CD1c-positive myeloid dendritic cell (primary cell): ENCODE data around the gene C17orf50.
"Not testable (repeated sequence)": the region's sequence is repeated elsewhere in the genome, so short reads cannot be mapped to it uniquely, and the experiment has no call there.

Experiments
- DNase-seq: peaks from one replicate; pipeline ENCODE4 v3.0.0-alpha.2; 2016; ENCODE audit errors: extremely low spot score

The C17orf50 gene

DNA sequence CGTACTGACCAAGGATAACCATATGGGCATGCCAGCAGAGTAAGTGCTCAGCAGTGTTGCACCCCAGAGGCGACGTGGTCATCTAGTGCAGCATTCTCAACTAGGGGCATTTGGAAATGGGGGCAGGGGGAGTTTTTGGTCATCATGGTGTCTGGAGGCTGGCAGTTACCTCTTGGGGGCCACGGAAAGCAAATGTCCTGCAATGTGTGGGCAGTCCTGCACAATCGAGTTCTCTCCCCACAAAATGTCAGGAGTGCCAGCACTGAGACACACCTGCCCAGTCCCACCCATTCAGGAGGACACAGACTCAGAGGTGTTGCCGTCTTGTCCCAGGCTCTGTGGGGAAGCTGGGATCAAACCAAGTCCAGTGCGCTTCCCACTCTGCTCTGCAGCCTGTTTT, 26.3 kb upstream of the C17orf50 start:
- DNase-seq, result no peak

DNA sequence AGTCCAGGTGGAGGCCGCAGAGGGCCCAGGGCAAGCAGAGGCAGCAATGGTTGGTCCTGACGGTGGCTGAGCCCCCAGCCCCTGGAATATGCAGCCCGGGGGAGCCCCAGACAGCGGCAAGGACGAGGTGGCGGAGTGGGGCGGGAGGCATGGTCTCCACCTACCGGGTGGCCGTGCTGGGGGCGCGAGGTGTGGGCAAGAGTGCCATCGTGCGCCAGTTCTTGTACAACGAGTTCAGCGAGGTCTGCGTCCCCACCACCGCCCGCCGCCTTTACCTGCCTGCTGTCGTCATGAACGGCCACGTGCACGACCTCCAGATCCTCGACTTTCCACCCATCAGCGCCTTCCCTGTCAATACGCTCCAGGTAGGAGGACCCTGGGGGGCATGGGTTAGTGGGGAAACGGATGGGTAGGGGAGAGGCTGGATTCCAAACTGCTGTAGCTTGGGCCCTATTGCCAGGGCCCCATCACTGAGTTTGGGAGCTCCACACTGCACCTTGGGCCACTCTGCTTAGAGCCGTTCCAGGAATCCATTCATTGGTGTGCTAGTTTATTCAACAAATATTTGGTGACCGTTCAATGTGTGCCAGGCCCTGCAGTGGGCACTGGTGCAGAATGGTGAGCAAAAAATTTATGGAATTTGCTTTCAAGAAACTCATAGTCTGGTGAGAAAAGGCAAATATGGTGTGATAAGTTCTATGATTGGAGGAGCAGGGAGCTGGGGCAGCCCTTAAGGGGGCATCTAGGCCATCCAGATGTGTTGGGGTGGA, 25.5 kb upstream of the C17orf50 start:
- DNase-seq, result no peak

DNA sequence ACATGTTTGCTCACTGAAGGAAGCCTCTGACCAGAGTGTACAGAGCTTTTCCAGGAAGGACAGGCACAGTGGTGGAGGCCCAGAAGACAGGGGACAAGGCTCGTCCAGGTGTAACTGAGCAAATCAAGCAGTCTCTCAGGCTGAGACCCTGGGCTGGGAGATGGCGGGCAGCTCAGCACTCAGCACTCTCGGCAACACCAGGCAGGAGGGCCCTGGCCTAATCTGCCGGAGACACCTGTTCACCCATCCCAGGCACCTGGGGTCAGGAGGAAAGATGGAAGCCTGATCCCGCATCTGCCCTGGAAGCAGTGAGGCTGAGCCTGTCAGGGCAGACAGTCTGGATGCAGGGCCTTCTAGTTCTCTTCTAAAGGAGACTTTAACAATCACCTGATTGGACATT, 24.5 kb upstream of the C17orf50 start:
- no peak for DNase-seq

DNA sequence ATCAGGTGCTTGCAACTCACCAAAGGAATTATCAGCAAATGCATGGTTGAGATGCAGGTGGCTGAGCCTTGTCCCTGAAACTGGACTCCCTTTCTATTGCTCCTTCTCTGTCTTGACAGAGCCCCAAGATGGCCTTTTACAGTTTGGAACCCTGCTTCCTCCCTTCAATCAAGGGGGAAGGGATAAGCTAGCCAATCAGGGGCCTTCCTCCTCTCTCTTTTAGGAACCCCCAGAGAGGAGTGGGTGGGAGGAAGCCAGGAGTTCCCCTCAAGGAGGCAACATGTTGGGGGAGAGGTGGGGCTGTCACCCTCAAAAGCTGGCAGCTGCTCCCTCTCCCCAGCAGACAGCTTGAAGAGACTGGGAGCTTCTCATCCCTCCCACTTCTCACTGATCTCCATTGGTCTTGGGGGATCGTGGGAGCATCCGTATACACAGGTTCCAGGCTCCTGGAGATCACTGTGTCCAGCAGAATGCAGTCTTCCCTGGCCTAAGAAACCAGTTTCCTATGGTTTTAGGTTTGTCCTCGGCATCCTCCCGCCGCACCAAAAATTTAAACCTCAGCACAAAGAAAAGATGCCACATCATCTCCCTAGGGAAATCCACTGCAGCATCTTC, 22.1 kb upstream of the C17orf50 start:
- no peak for DNase-seq

DNA sequence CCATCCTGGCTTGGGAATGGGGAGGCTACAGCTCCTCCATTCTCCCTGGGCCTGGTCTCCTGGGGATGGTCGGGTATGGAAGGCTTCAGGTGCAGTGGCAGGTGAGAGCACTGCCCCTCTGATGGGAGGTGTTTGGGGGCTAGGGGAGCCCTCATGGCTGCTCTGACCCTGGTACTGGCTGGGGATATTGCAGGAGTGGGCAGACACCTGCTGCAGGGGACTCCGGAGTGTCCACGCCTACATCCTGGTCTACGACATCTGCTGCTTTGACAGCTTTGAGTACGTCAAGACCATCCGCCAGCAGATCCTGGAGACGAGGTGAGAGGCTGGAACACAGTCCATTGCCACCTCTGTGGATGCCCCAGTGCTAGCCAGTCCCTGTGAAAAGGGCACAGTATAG, 20.5 kb upstream of the C17orf50 start:
- DNase-seq, result no peak

DNA sequence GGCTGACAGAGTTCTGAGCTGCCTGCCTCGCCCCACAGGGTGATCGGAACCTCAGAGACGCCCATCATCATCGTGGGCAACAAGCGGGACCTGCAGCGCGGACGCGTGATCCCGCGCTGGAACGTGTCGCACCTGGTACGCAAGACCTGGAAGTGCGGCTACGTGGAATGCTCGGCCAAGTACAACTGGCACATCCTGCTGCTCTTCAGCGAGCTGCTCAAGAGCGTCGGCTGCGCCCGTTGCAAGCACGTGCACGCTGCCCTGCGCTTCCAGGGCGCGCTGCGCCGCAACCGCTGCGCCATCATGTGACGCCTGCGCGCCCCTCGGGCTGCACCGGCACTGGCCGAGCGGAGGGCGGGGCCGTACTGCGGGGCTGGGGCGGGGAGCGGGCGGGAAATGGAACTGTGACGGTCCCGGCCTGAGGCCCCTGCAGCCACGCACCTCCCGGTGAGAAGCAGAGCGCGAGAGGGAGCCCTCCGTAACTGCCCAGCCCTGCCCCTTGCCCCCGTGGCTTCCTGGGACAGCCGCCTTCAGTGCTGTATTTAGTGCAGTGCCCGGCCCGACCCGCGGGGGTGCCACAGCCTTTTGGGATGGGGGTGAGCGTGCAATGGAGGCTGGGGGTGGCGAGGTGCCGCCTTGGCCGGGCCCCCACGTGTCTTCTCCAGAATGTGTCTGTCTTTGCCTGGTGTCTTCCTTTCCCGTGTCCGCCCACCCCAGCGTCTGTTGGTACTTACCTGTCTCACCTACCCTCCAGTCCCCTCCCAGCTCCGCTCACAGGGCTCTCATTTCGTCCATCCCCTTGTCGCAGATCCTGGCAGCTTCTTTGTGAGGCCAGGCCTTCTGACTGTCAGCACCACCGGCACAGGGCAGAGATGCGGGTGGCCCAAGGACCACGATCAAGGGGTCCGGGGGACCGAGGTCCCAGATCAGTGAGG, 19.4 kb upstream of the C17orf50 start:
- peak; percentile 6 for DNase-seq

DNA sequence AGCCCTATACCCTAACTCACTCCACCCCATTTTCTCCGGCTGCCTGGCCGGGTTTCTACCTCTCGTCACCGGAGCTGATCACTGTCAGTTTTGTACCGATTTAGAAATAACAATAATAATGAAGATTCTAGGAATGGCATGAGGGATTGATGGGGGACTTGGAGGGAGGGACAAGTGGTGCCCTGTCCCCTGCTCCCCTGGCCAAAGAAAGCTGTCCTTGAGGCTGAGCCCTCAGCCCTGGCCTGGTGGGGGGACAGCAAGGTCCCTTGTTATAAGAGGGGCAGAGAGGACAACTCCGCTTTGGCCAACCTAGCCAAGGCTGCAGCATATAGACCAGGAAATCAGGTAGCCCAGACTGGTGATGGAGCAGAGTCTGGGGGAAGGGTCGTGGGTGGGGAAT, 18.2 kb upstream of the C17orf50 start:
- no peak for DNase-seq

DNA sequence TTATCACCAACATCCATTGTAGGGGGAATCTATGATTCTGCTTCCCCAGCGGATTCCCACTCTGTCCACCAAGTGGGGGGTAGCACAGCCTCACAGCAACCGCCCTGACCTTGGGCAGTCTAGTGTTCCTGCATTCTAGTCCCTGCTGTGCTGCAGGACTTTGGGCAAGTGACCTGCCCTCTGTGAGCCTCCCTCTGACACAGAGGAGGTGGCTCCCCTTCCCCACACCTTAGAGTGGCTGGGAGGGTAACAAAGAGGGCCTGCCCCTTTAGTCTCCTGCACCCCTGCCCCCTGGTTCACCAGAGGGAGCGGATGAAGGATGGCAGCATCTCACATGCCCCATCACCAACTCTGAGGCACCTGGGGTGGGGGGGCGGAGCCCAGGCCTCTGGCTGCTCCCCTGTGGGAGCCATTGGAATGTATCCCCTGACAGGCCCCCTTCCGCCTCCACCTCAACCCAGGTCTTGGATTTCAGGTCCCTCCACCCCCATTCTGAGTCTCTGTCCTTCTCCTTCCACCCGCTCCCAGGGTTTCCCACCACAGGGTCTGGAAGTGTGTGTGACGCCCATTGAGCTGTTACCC, 17.7 kb upstream of the C17orf50 start:
- no peak for DNase-seq

DNA sequence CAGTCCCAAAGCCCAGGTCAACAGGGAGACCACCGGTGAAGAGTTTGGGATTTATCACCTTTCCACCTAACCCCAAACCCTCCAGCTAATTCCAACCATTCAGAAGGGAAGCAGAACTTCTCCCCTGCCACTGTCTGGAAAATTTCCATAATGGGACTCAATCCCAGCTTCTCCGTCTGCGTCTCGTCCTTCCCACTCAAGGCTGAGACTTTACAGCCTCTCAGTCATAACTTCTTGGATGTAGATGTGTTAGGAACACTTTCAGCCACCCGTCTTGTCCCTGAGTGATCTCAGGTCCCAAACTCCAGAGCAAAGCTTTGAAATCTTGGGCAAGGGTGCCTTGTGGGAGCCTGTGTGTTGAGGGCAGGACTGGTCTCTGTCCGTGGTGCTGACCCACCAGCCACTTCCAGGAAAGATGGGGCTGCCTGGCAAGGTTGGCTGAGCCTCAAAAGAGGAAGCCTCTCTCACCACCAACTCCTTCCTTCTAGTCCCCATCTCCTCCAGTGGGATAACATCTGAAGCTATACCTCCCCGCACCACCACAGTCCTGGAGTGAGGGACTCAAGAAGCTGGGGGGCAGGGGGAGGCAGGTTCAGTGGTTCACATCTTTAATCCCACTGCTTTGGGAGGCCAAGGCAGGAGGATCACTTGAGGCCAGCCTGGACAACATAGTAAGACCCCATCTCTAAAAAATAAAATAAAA, 16.9 kb upstream of the C17orf50 start:
- DNase-seq, result peak; percentile 44

DNA sequence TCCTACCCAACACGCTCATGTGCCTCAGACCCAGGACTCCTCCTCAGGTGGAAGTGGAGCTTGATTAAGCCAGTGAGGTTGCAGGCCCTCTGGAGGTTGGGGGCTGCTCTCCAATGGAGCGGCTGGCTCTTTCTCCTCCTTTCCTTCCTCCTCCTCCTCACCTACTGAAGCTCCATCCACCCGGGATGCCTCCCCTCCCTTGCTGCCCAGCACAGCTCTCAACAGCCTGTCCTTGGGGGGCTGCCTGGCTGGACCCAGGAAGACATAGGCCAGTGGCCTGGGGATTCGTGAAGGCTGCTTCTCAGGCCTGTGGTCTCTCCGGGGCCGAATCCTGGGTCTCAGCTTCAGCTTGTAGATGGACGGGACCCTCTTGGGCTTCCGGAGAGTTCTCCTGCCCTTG, 15.9 kb upstream of the C17orf50 start:
- no peak for DNase-seq

DNA sequence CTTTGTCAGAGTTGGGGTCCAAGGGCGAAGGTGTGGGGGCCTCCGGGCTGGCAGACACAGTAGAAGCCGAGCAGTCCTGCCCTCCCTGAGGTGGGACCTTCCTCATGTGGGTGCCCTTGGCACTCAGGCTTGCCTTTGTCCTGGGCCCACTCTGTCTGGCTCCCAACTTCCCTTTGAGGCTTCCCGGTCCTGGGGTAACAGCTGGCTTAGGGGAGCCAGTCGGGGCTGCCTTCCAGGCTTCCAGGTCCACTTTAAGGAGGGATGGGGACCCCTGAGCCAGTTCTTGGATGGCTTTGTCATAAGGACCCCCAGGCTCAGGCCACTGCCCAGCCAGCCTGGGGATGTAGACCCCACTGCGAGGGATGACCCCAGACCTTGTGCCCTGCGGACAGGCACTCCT, 15.4 kb upstream of the C17orf50 start:
- DNase-seq, result no peak

DNA sequence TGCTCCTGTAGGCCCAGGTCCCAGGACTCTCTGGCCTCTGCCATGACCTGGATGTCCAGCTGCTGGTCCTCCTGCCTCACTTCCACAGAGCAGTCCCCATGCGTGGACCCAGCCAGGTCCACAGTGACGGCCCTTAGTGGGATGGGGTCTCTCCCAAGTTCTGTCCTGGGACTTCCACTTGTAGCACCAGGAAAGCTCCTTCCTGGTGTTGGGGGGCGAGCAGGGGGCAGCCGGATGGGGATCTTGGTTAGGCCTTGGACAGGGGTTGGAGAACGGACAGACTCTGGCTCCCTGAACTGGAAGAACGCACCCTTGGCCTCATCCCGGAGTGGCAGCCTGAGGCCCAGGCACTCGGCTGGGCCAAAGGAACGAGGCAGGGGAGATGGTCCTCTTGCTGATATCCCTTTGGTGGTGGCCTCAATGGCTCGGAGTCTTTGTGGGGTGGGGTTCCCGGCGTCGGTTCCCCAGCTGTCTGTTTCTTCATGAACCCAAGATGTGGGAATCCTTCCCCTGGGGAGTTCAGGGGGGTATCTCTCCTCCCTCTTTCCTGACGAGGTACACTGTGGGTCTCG, 14.9 kb upstream of the C17orf50 start:
- DNase-seq, result no peak

DNA sequence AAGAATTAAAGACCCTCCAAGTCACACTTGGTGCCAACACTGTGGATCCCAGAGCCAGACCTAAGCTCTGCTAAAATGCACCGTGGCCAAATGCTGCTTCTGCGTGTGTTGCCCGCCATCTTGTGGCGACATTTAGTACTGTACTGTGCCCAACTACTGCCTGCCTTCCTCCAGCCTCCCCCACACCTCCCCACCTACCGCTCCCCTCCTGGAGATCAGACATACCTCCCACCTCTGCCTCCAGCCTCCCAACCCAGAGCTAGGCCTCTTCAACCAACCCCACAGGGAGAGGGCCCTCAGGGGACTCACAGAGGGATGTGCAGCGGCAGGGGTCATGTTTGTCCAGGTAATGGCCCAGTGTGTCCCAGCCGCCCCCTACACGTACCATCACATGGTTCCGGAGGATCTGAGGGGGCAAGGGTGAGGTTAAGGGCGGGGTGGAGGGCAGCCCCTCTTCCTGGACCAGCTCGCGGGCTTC, 13.1 kb upstream of the C17orf50 start:
- peak; percentile 81 for DNase-seq

DNA sequence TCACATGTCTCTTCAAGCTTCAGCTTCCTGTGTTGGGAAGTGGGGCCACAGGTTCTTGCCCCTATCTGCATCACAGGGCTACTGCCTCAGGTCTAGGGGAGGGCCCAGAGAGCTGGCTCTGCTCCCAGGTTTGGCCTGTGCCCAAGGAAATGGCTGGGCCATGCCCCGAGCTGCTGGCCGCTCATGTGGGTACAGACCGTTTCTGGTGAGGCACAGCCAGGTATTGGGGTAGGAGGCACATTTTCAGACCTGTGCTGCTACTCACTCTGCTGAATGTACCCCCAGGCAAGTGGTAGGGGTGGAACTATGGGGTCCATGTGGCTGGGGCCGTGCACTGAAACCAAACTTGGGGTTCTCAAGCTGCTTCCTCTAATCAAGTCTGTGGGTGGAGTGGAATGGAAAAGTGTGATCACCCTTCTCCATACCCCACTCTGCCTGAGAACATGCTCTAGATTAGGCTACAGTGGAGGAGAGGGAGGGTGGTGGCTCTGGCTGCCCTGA, 12.3 kb upstream of the C17orf50 start:
- no peak for DNase-seq

DNA sequence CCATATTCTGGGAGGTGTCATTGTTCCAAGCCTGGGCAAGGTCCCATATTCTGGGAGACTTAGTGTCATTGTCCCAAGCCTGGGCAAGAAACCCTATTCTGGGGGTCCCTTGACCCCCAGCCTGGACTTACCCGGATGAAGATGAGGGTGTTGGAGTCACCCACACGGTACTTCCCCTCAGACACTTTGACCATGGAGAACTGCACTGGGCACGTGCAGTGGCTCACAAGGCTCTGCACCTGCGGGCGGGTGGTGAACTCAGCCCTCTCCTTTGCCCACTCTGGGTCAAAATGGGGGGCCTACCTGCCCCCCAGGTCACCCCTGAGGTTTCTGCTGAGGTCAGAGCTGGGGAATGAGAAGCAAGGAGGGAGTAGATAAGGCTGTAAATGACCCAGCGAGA, 11.7 kb upstream of the C17orf50 start:
- no peak for DNase-seq

DNA sequence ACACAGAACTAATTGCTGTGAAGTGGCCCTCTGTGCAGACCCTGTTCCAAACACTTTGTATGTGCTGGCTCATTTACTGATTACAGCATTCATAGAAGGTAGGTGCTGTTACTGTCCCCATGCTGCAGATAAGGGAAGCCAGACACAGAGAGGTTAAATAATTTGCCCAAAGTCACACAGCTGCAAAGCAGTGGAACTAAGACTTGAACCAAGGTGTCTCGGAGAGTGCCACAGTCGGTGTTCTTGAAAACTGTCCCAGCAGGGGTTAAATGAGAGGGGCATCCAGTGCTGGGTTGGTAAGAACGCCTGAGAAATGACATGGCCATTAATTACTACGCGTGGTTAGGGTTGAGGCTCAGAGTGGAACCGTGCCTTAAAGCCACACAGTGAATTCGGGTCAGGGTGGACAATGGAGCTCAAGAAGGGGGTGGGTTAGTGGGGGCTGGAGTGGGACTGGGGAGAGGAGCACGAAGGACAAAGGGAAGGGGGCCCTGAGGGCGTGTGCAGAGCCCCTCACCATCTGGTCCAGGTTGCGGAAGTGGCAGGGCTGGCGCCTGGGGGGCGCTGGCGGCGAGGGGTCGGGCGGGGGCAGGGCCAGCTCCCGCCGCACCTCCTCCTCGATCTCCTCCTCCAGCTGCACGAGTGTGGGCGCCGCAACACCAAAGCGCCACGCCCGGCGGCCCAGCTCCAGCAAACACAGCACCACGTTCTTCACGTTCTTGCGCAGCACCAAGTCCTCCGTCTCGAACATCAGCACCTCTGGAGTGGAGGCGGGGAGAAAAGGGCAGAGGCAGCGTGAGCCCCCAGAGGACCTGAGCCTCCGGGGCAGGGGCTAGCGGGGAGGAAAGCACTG, 10.9 kb upstream of the C17orf50 start:
- DNase-seq, result no peak

DNA sequence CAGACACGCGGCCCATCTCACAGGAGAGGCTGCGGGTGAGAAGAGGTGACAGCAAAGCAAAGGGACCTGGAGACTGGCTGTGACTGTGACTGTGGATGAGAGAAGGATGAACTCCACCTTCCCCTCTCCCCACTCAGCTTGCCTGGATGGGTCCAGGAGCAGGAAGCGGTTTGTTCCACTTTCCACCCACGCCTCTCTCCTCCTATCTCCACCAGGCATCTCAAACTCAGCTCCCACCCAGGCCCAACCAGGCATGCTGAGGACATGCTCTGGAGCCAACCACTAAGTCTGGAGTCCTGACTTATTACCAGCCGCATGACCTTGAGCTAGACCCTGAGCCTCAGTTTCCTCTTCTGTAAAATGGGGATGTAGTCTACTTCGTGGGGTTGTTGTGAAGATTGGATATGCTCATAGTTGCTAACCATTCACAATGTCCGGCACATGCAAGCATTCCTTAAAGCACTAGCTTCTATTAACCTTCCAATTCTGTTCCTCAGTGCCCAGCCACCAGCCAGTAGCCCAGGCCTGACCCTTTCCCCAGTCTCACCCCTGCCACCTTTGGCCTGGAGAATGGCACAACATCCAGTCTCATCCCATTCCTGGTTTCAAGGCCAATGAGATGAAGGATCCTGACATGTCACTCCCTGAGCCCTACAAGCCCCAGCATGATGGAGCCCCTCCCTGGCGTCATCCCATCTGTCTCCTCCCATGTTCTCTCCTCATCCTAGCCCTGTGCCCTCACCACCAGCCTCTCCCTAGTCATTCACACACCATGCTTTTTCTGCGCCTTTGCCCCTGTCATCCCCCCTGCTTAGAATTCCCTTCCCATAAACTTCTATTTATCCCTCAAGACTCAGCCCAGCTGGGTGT, 9.9 kb upstream of the C17orf50 start:
- DNase-seq, result no peak

DNA sequence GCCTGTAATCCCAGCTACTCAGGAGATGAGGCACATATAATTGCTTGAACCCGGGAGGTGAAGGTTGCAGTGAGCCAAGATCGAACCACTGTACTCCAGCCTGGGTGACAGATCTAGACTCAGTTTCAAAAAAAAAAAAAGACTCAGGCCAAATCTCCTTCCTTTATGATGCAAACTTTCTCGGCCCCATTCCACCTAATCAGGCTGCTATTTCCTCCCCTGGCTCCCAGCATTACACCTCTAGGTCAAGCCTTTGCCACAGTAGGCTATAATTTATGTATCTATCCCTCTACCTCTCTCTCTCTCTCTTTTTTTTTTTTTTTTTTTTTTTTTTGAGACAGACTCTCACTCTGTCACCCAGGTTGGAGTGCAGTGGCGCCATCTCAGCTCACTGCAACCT, 9.1 kb upstream of the C17orf50 start:
- not testable (repeated sequence) for DNase-seq

DNA sequence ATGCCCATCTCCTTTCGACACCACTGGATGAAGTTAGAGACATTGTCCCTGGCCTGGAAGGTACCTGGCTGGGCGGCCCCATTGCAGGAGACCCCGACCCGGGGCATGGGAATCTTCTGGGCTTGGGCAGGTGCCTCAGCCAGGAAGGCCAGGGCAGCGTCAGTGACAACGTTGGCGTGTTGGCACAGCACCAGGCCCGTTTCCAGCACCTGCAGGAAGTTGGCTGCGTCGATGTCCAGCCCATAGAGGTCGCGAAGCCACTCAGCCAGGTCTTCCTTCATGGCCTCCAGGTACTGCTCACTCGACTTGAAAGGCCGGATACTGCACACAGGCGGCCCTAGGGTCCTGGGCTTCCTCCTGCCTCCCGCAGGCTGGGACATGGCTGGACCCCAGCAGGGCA, 8.2 kb upstream of the C17orf50 start:
- no peak for DNase-seq
